Activated CD4-positive, alpha-beta T cell treated with anti-CD3 and anti-CD28 coated beads, Interleukin-2, amount 50 U/mL, for 16 hours (primary cell): ENCODE data around the gene DUSP7.

Experiments used
- DNase-seq: peaks from one replicate; pipeline ENCODE4 v3.0.0-alpha.2; 2020

The DUSP7 gene

GRCh38 chr3:52067046-52067445 is 10.7 kb upstream of the DUSP7 start:
- no peak for DNase-seq

- no peak for DNase-seq
These were observed 8.9 kb upstream of the DUSP7 start for GRCh38 chr3:52065264-52065756.

GRCh38 chr3:52064561-52064960 is 8.2 kb upstream of the DUSP7 start:
- DNase-seq = no peak

- DNase-seq = no peak
These were observed 6.8 kb upstream of the DUSP7 start for GRCh38 chr3:52063026-52063723.

- no peak for DNase-seq
These were observed 6.1 kb upstream of the DUSP7 start for GRCh38 chr3:52062505-52062904.

- DNase-seq = no peak
These were observed 4.9 kb upstream of the DUSP7 start for GRCh38 chr3:52061121-52061910.

- DNase-seq = no peak
These were observed 3.4 kb upstream of the DUSP7 start for GRCh38 chr3:52059781-52060180.

GRCh38 chr3:52057812-52058495 is 1.6 kb upstream of the DUSP7 start:
- no peak for DNase-seq

- peak; percentile 100 for DNase-seq
These were observed 819 bp upstream of the DUSP7 start for GRCh38 chr3:52056968-52057811.

- peak; percentile 51 for DNase-seq
These were observed 627 bp downstream of the DUSP7 start for GRCh38 chr3:52055537-52056351.

GRCh38 chr3:52054661-52055511 is 1.5 kb downstream of the DUSP7 start:
- no peak for DNase-seq

GRCh38 chr3:52053307-52054304 is 2.8 kb downstream of the DUSP7 start:
- peak; percentile 41 for DNase-seq

- peak; percentile 64 for DNase-seq
These were observed 3.5 kb downstream of the DUSP7 start for GRCh38 chr3:52052831-52053306.

GRCh38 chr3:52051444-52051843 is 4.9 kb downstream of the DUSP7 start:
- no peak for DNase-seq

- no peak for DNase-seq
These were observed 5.8 kb downstream of the DUSP7 start for GRCh38 chr3:52050571-52050970.

GRCh38 chr3:52049503-52049902 is 6.9 kb downstream of the DUSP7 start:
- no peak for DNase-seq

GRCh38 chr3:52047295-52047960 is 8.9 kb downstream of the DUSP7 start:
- DNase-seq = no peak

- no peak for DNase-seq
These were observed 9.5 kb downstream of the DUSP7 start for GRCh38 chr3:52046902-52047239.
